GM12864 (cell line): Measurements from ENCODE around the gene FBXO10.

Source experiments
- DNase-seq: peaks from one replicate; pipeline ENCODE4 v3.0.0-alpha.2; 2011; ENCODE audit warnings: low read depth
- H3K4me3 ChIP-seq: 2 replicates; pipeline ENCODE4 v1.5.1; 2011; ENCODE audit warnings: mild to moderate bottlenecking, low read depth, low read length, control low read depth
- TF ChIP-seq, protein P1 (sequence below): IDR thresholded peaks from 2 replicates; pipeline ENCODE4 v1.5.1; 2011; ENCODE audit warnings: low read depth, mild to moderate bottlenecking, moderate library complexity, low read length, control low read depth, inconsistent platforms; ENCODE audit errors: missing control alignments

Gene FBXO10

GRCh38 chr9:37464426-37465248, 111.5 kb downstream of the FBXO10 start:
- peak; percentile 31 for DNase-seq
- TF ChIP-seq, protein P1, sequence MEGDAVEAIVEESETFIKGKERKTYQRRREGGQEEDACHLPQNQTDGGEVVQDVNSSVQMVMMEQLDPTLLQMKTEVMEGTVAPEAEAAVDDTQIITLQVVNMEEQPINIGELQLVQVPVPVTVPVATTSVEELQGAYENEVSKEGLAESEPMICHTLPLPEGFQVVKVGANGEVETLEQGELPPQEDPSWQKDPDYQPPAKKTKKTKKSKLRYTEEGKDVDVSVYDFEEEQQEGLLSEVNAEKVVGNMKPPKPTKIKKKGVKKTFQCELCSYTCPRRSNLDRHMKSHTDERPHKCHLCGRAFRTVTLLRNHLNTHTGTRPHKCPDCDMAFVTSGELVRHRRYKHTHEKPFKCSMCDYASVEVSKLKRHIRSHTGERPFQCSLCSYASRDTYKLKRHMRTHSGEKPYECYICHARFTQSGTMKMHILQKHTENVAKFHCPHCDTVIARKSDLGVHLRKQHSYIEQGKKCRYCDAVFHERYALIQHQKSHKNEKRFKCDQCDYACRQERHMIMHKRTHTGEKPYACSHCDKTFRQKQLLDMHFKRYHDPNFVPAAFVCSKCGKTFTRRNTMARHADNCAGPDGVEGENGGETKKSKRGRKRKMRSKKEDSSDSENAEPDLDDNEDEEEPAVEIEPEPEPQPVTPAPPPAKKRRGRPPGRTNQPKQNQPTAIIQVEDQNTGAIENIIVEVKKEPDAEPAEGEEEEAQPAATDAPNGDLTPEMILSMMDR = no peak
- peak overlapping the region; percentile 70 for H3K4me3 ChIP-seq

GRCh38 chr9:37464006-37464405, 112.2 kb downstream of the FBXO10 start:
- H3K4me3 ChIP-seq = peak overlapping the region; percentile 70
- TF ChIP-seq, protein P1 = no peak
- no peak for DNase-seq
